22Rv1 (cell line): ENCODE results near the gene PEX14.

Experiments
- H3K27ac ChIP-seq: fragments of 450-650 bp; 2 replicates; pipeline ENCODE4 v1.5.1; 2017
- CTCF ChIP-seq: fragments of 450-650 bp; IDR thresholded peaks from 2 replicates; pipeline ENCODE4 v1.5.1; 2017; ENCODE audit warnings: mild to moderate bottlenecking
- ZFX ChIP-seq: fragments of 450-650 bp; IDR thresholded peaks from 2 replicates; pipeline ENCODE4 v1.6.1; 2017; ENCODE audit warnings: antibody characterized with exemption, borderline replicate concordance

PEX14 gene

DNA sequence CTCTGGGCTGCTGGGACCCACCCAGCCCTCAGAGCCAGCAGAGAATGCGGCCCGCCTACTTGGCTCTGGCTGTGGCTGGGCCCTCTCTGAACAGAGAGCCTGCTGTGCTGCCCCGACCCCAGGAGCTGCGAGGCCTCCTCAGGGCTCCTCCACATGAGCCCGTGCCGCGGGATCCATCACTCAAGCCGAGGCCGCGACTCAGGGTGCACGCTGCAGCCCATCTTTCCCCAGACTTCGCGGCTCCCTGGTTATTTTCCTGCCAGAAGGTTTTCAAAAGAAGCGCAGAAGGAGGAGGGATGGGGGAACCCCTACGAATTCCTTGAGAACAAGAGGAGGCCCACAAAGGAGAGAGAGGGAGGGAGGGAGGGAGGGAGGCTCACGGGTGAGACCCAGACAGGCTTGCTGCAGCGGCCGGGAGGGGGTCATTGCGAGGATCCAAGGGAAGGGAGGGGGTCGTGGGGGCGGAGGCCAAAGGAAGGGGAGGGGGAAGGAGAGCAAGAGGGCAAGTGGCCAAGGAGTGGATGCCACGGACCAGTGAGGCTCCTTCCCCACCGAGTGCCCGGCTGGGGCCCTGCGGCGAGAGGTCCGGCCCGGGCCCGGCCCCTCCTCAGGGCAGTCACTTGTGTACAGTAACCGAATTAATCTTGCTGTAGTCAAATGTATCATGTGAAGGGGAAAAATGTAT, 174.9 kb downstream of the PEX14 start:
- TF ChIP-seq CTCF (no peak), ZFX (no peak)
- no peak overlapping the region for H3K27ac ChIP-seq

DNA sequence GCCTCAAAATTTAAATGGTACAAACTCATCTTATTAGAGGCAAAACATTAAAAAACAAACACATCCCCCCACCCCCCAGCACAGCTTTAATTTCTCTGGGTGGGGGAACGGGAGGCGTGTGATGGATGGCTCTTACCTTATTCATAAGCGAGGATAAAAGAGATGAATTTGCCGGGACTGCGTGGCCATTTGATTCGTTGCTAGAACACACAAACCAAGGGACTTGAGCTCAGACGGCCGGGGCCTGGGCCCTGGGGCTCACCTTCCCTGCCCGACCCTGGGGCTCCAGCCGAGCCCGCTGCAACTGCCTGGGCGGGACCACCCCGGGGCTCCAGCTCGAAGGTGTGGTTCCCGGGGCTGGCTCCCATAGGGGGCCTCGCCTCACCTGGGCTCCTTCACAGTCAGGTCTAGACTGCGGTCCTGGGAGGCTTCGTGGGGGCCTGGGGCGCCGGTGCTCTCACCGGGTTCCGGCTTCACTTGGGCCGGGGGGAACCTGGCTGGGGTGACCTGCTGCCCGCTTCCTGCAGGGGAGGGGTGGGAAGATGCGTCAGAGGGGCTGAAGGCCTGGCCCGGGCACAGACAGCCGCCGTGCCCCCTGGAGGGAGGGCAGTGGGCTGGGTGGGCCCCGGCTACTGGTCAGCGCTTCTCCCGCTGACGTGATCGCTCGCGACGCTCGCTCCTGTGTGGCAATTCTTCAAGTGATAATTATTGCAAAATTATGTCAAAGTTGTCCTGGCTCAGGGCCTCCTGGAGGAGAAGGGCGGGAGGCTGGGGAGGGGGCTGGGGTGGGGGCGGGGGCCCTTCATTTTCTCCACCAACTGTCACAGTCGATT, 176.0 kb downstream of the PEX14 start:
- peak overlapping the region; percentile 63; the same call in 1 of the 2 replicates for H3K27ac ChIP-seq
- no peak for TF ChIP-seq CTCF
- TF ChIP-seq ZFX: no peak

DNA sequence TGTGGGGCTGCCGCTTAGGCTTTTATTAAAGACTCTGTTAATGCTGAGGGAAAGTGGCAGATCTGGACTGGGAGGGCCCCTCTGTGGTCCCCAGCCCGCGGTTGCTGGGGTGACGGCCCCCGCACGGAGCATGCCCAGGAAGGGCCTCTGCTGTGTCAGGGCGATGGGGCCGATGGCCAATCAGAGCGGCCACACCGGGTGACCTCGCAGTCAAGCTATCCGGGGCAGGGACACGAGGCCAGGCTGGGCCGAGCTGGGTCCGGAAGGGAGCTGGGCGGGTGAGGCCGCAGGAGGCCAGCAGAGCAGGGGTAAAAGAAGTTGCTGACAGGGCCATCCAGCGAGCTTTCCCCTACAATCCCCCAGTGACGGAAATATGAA, 176.6 kb downstream of the PEX14 start:
- TF ChIP-seq ZFX (no peak), CTCF (no peak)
- peak overlapping the region; percentile 63 for H3K27ac ChIP-seq

DNA sequence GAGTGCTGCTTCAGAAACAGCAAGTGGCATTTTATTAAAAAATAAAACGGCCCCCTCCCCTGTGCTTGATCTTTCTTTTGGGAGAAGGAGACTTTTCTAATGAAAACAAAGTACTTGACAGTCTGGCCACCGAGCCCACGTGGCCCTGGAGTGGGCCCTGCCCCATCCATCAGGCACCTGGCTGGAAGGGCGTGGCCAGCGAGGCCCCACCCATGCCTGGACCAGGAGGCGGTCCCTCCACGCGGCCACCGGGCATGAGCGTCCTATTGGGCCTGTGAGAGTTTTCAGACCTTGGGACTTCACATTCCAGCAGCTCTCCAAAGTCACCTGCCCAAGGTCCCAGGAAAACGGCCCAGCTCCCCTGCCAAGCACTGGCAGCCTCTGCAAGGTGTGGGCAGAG, 177.0 kb downstream of the PEX14 start:
- no peak for TF ChIP-seq ZFX
- no peak for TF ChIP-seq CTCF

GRCh38 chr1:10652626-10653025, 177.9 kb downstream of the PEX14 start:
- TF ChIP-seq ZFX (no peak), CTCF (no peak)
- peak overlapping the region; percentile 63 for H3K27ac ChIP-seq

More for the DNA sequence above, 177.0 kb downstream of the PEX14 start:
- peak overlapping the region; percentile 63 for H3K27ac ChIP-seq

DNA sequence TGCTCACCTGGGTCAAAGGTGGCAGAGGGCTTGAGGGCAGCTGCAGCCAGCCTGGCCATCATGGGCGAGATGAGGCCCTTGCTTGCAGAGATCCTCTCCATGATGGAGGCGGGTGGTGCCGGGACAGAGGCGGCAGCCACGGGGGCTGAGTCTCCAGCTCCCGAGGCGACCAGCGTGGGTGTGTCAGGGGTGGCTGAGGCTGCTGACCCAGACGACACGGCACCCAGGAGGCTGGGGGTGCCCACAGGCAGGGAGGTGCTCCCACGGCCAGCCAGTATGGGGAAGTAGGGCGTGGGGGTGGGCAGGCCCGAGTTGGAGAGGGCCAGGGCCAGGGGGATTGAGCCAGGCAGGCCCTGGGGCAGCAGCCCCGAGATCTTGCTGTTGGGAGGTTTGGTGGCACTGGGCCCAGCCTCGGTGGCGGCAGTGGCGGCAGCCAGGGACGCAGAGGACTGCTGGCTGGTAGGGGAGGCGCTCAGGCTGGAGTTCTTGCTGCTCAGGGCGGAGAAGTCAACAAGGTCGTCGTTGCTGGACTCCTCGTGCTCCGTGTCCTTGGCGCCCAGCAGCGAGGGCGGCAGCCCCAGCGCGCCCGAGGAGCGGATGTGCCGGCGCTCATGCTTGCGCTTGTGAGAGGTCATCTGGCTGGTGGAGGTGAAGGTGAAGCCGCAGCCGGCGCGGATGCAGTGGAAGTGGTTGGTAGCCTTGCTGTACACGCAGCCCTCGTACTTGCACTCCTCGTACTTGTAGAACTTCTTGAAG, 178.8 kb downstream of the PEX14 start:
- no peak for TF ChIP-seq ZFX
- no peak for TF ChIP-seq CTCF

More for the DNA sequence above, 178.8 kb downstream of the PEX14 start:
- H3K27ac ChIP-seq: peak overlapping the region; percentile 63
